ENCODE results near the gene GSX1.
A peak's percentile ranks its signal among the peaks of the same experiment; 100 is the strongest.

The GSX1 gene

GRCh38 chr13:27826379-27827353, 34.4 kb downstream of the GSX1 start:
- peak; percentile 86 for TF ChIP-seq CTCF (conservative IDR thresholded peaks at IDR 0.05; ENCODE audit: low read depth)
- ChIA-PET CTCF (interaction anchor here (0.6 to 3.9 kb wide), 47 partner anchors 10 to 1965 kb away, joined by 3 to 35 read pairs (median 4); partner anchors contain the start of gene CDX2), POLR2A (ENCODE audit: low non-redundant PET) (no interaction called here)
- peak; percentile 74 for DNase-seq (ENCODE audit: low spot score)
- H3K27ac ChIP-seq: no peak overlapping the region

DNA sequence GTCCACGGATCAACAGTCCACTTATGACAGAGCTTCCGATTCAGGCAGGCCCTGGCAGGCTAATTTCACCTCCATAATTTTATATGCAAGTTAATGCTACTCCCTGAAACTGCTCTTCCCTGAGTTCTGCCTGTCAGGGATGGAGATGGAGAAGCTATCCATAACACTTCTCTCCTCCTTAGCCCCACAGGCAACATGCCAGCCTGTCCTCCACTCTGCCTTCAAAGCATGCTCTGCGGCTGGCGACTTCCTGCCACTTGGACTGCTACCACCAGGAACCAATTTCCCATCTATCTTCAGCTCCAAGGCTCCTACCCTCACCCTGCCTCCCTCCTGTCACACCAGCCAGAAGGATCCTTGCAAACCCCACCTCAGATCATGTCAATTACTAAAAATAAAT, 35.4 kb downstream of the GSX1 start:
- no peak for DNase-seq (ENCODE audit: low spot score)
- POLR2A ChIA-PET (ENCODE audit: low non-redundant PET): no interaction called here
- TF ChIP-seq CTCF (conservative IDR thresholded peaks at IDR 0.05; ENCODE audit: low read depth): no peak

DNA sequence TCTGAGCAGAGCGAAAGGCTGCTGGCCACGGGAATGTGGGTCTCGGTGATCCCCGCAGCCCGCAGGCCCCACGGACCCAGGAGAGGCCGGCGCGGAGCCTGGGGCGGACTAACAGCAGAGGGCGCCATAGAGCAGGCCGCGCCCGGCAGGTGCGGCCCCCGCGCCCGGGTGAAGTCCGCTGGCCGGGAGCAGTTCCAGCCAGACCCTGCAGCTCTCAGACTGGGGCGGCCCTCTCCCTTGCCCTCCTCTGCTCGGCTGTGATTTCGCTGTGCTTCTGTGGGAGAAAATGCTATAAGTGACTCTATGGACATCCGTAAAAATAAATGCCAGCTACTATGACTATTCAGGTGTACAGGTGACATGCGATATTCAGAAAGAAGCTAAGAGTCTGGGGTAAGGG, 37.7 kb downstream of the GSX1 start:
- H3K27ac ChIP-seq: no peak overlapping the region
- ChIA-PET CTCF (interaction anchor here (0.6 to 3.6 kb wide), 27 partner anchors 8 to 1802 kb away, joined by 3 to 24 read pairs (median 3); partner anchors contain the start of genes CDX2 and PDX1), POLR2A (ENCODE audit: low non-redundant PET) (no interaction called here)
- peak; percentile 95 for TF ChIP-seq CTCF (conservative IDR thresholded peaks at IDR 0.05; ENCODE audit: low read depth)
- peak; percentile 64 for DNase-seq (ENCODE audit: low spot score)

More for the DNA sequence above, 35.4 kb downstream of the GSX1 start:
- no peak overlapping the region for H3K27ac ChIP-seq
- CTCF ChIA-PET: interaction anchor here (1.0 to 3.9 kb wide), 7 partner anchors 41 to 465 kb away, joined by 3 to 35 read pairs (median 7); no protein-coding TSS in a partner anchor

- H3K27ac ChIP-seq: no peak overlapping the region
- DNase-seq (ENCODE audit: low spot score): no peak
- ChIA-PET POLR2A (ENCODE audit: low non-redundant PET) (no interaction called here), CTCF (no interaction called here)
- no peak for TF ChIP-seq CTCF (conservative IDR thresholded peaks at IDR 0.05; ENCODE audit: low read depth)
Observed at GRCh38 chr13:27833206-27833605, 40.9 kb downstream of the GSX1 start.

DNA sequence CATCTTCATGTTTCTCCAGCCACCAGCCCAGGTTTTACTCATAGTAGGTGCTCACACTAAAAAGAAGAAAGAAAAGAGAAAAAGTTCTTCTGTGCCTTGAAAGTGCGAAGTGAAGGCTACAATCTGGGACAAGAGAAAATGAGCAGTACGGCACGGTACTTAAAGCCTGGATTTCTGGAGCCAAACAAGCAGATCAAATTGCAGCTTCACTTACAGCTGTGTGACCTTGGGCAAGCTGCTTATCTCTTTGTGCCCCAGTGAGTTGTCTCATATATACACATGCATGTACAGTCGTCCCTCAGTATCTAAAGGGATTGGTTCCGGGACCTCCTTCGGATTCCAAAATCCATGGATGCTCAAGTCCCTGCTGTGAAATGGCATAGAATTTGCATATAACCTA, 41.8 kb downstream of the GSX1 start:
- CTCF ChIA-PET: no interaction called here
- TF ChIP-seq CTCF (conservative IDR thresholded peaks at IDR 0.05; ENCODE audit: low read depth): no peak
- no peak for DNase-seq (ENCODE audit: low spot score)
- POLR2A ChIA-PET (ENCODE audit: low non-redundant PET): no interaction called here
- H3K27ac ChIP-seq: no peak overlapping the region

GRCh38 chr13:27835799-27836198, 43.5 kb downstream of the GSX1 start:
- CTCF ChIA-PET: no interaction called here
- POLR2A ChIA-PET (ENCODE audit: low non-redundant PET): no interaction called here
- no peak overlapping the region for H3K27ac ChIP-seq
- no peak for TF ChIP-seq CTCF (conservative IDR thresholded peaks at IDR 0.05; ENCODE audit: low read depth)
- no peak for DNase-seq (ENCODE audit: low spot score)
